CD4-positive, alpha-beta T cell (primary cell): ENCODE results near the gene MRPS15. TPM values are rescaled to one million over a fixed set of nuclear protein-coding genes. Genes with fewer than 3 reads are reported as not detected.

ENCODE experiments used
- ATAC-seq: fragments of 200-7000 bp; cut with Tn5 transposase; one replicate; pipeline ENCODE4 v1.10.0; 2022; ENCODE audit warnings: mild to moderate bottlenecking; ENCODE audit not compliant: poor library complexity
- CTCF ChIA-PET: fragments of 350-600 bp; sonication (Branson Sonifier 250); formaldehyde crosslinking; loops from one replicate; lab custom pipeline; 2021; ENCODE audit warnings: antibody characterized with exemption, inconsistent platforms; lab: Charles Lee
- POLR2A ChIA-PET: fragments of 350-600 bp; sonication (Branson Sonifier 250); formaldehyde crosslinking; loops from one replicate; lab custom pipeline; 2021; ENCODE audit warnings: antibody characterized with exemption, inconsistent platforms; lab: Charles Lee
- DNase-seq, 14 experiments: peaks; one replicate each; pipeline ENCODE4 v3.0.0-alpha.2; 2013 to 2020; ENCODE audit warnings: mixed read lengths in 2 of 14
- H3K27ac ChIP-seq, 2 donors: one replicate each; pipeline versions ENCODE4 v1.5.1 to v1.7.0; 2013; ENCODE audit warnings: low read length in 2 of 2, low read depth in 1 of 2, mild to moderate bottlenecking in 1 of 2
- H3K27me3 ChIP-seq, 2 experiments: 1 replicate in 1 of 2; 2 replicates in 1 of 2; pipeline versions ENCODE4 v1.6.1 to v1.7.0; 2013; ENCODE audit warnings: low read length in 2 of 2, control low read depth in 1 of 2, mild to moderate bottlenecking in 1 of 2, moderate library complexity in 1 of 2; ENCODE audit not compliant: insufficient read depth in 2 of 2, control insufficient read depth in 1 of 2
- H3K36me3 ChIP-seq: one replicate; pipeline ENCODE4 v1.6.1; 2013; ENCODE audit warnings: low read length, control low read depth; ENCODE audit not compliant: insufficient read depth
- H3K4me1 ChIP-seq: one replicate; pipeline ENCODE4 v1.6.1; 2013; ENCODE audit warnings: low read length, control low read depth; ENCODE audit not compliant: insufficient read depth
- H3K4me3 ChIP-seq: one replicate; pipeline ENCODE4 v1.5.1; 2013; ENCODE audit warnings: mild to moderate bottlenecking, low read length, moderate library complexity
- H3K9me3 ChIP-seq, 2 experiments: 1 replicate in 1 of 2; 2 replicates in 1 of 2; pipeline versions ENCODE4 v1.6.1 to v1.7.0; 2013; ENCODE audit warnings: low read length in 2 of 2, mild to moderate bottlenecking in 2 of 2, control low read depth in 1 of 2, moderate library complexity in 1 of 2; ENCODE audit not compliant: control insufficient read depth in 1 of 2, insufficient read depth in 1 of 2
- H3K27ac Mint-ChIP-seq: one replicate; pipeline ENCODE4 v1.8.0; 2020; ENCODE audit warnings: mixed read lengths
- H3K27me3 Mint-ChIP-seq: one replicate; pipeline ENCODE4 v1.8.0; 2021; ENCODE audit warnings: mixed read lengths
- H3K36me3 Mint-ChIP-seq: one replicate; pipeline ENCODE4 v1.8.0; 2021; ENCODE audit warnings: low read depth, mixed read lengths
- H3K4me1 Mint-ChIP-seq: one replicate; pipeline ENCODE4 v1.8.0; 2021; ENCODE audit warnings: low read depth, mixed read lengths
- H3K4me3 Mint-ChIP-seq: one replicate; pipeline ENCODE4 v1.8.0; 2020; ENCODE audit warnings: mild to moderate bottlenecking, mixed read lengths
- H3K9me3 Mint-ChIP-seq: one replicate; pipeline ENCODE4 v1.8.0; 2020; ENCODE audit warnings: mixed read lengths
- intact Hi-C, 2 experiments: fragments of 100-400 bp; cut with DNase I in 1 of 2; cut with micrococcal nuclease in 1 of 2; formaldehyde crosslinking; loops; one replicate each; pipeline versions ENCODE4 v1.15.1 to v1.9.0; 2023 to 2025; cut with DNase I, micrococcal nuclease
- total RNA-seq, 174 experiments: library from RNA in 2 of 174; stranded (reverse) in 2 of 174; gene quantifications; one replicate each; pipeline ENCODE4 v1.2.3 and lab custom pipeline; 2021 to 2026
- TF ChIP-seq, protein P1 (sequence below): fragments of 200-600 bp; IDR thresholded peaks from one replicate; pipeline ENCODE4 v1.8.0; 2022; ENCODE audit warnings: antibody characterized with exemption, mild to moderate bottlenecking

MRPS15 gene
- total RNA-seq, 2 experiments from 2014 or later = 35.4 to 36.4 TPM

DNA sequence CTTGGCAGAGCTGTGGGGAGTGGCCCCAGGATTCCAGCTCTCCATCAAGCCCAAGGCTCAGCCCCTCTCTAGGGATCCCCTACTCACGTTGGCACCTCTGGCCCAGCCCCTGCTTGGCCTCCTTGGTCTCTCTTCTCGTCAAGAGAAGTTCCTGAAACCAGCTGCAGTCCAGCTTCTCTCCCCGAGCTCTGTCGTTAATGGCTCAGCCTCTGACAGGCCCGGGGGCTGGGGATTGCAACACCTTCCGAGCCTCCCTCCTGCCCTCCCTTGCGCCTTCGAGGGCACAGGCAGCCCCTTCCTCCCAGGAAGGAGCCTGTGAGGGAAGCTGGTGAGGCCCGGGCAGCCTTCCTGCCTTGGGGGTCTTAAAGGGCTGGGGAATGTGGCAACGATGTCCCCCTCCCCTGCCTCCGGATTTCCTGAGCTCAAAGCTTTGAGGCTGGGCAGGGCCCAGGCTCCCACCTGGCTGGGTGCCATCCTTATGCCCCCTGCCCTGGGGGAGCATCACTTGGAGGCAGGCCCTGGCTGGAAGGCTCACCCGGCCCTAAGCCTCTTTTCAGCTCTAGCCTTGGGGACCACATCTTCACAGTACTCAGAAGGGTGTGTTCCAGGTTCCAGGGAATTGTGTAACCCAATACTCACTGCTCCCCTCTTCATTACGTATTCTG lies 18.7 kb upstream of the MRPS15 start, which contains the start of gene CSF3R:
Gene CSF3R (minus strand): TSS at position 190 of the 665 bp plus-strand sequence. CDS start 3,417 bp downstream, outside the sequence.
- Mint-ChIP-seq H3K9me3 (no peaks in the 10 kb centered on the region), H3K4me1 (peaks cover 9% of the 10 kb centered on the region), H3K27ac (peak within 1 kb of the TSS; percentile 55), H3K36me3 (no peaks in the 10 kb centered on the region), H3K4me3 (peak within 1 kb of the TSS; percentile 57), H3K27me3 (no peaks in the 10 kb centered on the region)
- Histone ChIP-seq H3K4me1 (peaks cover 10% of the 10 kb centered on the region), H3K9me3 (no peaks in the 10 kb centered on the region), H3K4me3 (peak within 1 kb of the TSS; percentile 42), H3K27me3 (no peaks in the 10 kb centered on the region), H3K27ac (no peak within 1 kb of the TSS), H3K36me3 (no peaks in the 10 kb centered on the region)
- TF ChIP-seq, protein P1, sequence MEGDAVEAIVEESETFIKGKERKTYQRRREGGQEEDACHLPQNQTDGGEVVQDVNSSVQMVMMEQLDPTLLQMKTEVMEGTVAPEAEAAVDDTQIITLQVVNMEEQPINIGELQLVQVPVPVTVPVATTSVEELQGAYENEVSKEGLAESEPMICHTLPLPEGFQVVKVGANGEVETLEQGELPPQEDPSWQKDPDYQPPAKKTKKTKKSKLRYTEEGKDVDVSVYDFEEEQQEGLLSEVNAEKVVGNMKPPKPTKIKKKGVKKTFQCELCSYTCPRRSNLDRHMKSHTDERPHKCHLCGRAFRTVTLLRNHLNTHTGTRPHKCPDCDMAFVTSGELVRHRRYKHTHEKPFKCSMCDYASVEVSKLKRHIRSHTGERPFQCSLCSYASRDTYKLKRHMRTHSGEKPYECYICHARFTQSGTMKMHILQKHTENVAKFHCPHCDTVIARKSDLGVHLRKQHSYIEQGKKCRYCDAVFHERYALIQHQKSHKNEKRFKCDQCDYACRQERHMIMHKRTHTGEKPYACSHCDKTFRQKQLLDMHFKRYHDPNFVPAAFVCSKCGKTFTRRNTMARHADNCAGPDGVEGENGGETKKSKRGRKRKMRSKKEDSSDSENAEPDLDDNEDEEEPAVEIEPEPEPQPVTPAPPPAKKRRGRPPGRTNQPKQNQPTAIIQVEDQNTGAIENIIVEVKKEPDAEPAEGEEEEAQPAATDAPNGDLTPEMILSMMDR = no peak
- POLR2A ChIA-PET = interaction anchor here (0.8 kb wide), 1 partner anchor 19 kb away, joined by 4 read pairs; the partner anchor contains the start of gene MRPS15
- CTCF ChIA-PET = no interaction called here
- intact Hi-C loops = no loop called here
- no peak for ATAC-seq
- peak in 2 of 14 experiments; percentile 24 to 39 for DNase-seq

DNA sequence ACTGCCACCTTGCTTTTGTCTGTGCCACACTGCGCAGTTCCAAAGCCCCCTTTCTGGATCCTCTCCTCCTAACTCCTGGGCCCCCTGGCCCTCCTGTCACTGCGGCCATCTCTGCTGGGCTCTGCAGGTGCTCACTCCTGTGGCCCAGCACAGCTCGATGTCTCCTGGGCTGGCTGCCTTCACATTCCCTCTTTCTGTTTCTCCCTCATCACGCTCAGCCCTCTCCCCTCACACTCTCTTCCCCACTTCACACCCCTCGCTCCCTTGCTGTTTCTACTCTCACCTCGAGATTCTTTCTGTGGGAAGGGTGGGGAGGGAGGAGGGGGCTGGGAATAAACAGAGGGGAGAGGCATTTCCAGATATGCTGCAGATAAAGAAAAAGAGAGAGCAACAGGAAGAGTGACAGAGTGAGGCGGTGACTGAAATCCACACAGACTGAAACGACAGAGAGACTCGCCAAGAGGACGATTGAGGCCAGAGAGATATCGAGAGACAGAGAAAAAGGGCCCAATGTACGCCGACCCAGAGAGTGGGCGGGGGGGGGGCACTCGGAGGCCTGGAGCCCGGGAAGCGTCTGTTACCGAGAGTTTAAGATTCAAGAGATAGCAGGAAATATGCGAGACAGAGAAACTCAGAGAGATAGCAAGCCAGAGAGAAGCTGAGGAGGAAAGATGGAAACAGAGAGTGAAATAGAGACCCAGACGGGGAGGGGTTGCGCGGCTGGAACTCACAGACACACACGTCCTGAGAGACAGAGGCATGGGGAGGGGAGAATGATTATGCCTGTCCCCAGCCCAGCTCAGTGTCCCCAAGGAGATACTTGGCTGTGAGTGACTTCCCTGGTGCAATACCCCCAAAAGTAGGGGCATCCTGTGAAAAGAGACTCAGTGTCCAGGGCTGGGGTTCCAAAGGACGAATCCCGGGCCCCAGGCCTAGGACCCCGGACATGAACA lies 17.9 kb upstream of the MRPS15 start:
- H3K27me3 ChIP-seq = no peaks in the 10 kb centered on the region
- no peaks in the 10 kb centered on the region for H3K9me3 ChIP-seq
- TF ChIP-seq, protein P1 = no peak
- H3K4me1 Mint-ChIP-seq = peaks cover 9% of the 10 kb centered on the region
- peak overlapping the region; percentile 55 for H3K27ac Mint-ChIP-seq
- no peaks in the 10 kb centered on the region for H3K36me3 Mint-ChIP-seq
- peak overlapping the region; percentile 57 for H3K4me3 Mint-ChIP-seq
- H3K4me3 ChIP-seq = peak overlapping the region; percentile 42
- ChIA-PET CTCF (no interaction called here), POLR2A (interaction anchor here (0.8 to 1.1 kb wide), 2 partner anchors 16 to 18 kb away, joined by 3 to 4 read pairs (median 3); partner anchors contain the start of gene MRPS15)
- peaks cover 10% of the 10 kb centered on the region for H3K4me1 ChIP-seq
- H3K27ac ChIP-seq = no peak overlapping the region
- H3K27me3 Mint-ChIP-seq = no peaks in the 10 kb centered on the region
- DNase-seq = peak in 1 of 14 experiments; percentile 5
- no peaks in the 10 kb centered on the region for H3K36me3 ChIP-seq
- no peaks in the 10 kb centered on the region for H3K9me3 Mint-ChIP-seq
- intact Hi-C loops = no loop called here
- ATAC-seq = peak; percentile 17

DNA sequence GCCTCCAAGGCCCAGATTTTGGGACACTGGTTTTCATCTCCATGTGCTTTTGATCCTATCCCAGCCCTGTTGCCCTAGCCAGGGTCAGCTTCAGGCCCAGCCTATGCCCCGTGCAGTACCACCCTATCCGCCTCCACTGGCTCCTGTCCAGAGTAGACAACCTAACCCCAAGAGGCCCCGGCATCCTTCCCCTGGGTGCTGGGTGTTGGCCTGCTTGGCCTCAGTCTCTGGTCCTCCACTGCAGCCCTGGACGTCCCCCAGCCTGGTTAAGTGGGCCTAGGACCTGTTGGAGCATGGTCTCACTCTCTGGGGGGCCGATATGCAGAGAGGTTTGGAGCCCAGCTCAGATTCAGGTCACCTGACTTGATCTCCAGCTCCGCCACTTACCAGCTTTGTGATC lies 16.9 kb upstream of the MRPS15 start:
- no peak for DNase-seq
- H3K27me3 Mint-ChIP-seq = no peaks in the 10 kb centered on the region
- H3K36me3 Mint-ChIP-seq = no peaks in the 10 kb centered on the region
- H3K27ac Mint-ChIP-seq = no peak overlapping the region
- Histone ChIP-seq H3K27me3 (no peaks in the 10 kb centered on the region), H3K27ac (no peak overlapping the region), H3K4me1 (peaks cover 10% of the 10 kb centered on the region), H3K4me3 (no peak overlapping the region), H3K9me3 (no peaks in the 10 kb centered on the region), H3K36me3 (no peaks in the 10 kb centered on the region)
- intact Hi-C loops = no loop called here
- POLR2A ChIA-PET = interaction anchor here (1.1 kb wide), 2 partner anchors 15 to 17 kb away, joined by 3 read pairs; partner anchors contain the start of gene MRPS15
- H3K9me3 Mint-ChIP-seq = no peaks in the 10 kb centered on the region
- ATAC-seq = no peak
- no peak overlapping the region for H3K4me3 Mint-ChIP-seq
- CTCF ChIA-PET = no interaction called here
- peaks cover 9% of the 10 kb centered on the region for H3K4me1 Mint-ChIP-seq
- TF ChIP-seq, protein P1 = no peak
